HuH-7 (cell line): Measurements from ENCODE around the gene POTEH.
"Not testable (repeated sequence)": the region's sequence is repeated elsewhere in the genome, so short reads cannot be mapped to it uniquely, and the experiment has no call there.

ENCODE experiments used
- DNase-seq: peaks from one replicate; pipeline ENCODE4 v3.0.0; 2011; ENCODE audit warnings: low spot score

The POTEH gene

DNA sequence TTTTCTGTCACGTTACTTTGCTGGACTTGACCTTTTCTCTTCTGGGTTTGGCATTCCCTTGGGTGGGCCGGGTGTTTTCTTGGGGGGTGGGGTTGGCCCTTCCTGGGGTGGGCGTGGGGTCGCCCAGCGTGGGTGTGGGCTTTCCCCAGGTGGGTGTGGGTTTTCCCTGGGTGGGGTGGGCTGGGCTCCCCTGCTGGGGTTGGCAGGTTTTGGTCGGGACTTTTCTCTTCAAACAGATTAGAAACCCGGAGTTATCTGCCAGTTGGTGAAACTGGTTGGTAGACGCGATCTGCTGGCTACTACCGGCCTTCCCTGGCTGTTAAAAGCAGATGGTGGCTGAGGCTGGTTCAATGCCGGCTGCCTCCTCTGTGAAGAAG, at the start of gene POTEH:
POTEH (plus strand) TSS at position 278 of the 377 bp plus-strand sequence; CDS start at position 330, 52 bp downstream.
- not testable (repeated sequence) for DNase-seq

DNA sequence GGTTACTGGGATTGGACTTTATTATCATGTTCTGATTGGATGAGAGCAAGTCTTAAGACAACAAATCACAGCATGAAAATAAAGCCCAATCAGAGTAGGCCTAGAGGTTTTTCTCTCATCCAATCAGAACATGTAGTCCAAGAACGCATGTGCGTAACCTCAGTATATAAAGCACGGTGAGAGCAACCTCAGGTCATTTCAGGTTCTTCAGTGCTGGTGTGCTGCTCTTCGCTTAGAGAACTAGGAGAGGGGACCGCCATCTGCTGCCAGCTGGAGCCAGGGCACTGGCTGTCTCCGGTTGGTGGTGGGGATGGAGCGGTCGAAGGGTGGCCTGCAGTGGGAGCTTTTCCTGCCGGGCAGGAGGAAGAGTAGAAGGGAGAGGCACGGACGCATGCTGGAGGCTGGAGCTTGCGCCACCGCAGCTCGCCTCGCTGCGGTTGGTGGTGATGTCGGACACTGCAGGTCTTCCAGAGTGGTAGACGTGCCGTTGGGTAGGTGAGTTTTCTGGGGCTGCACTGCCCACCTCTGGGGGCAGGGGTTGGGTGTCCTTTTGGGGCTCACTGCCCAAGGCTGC, 47.5 kb upstream of the POTEH start:
- not testable (repeated sequence) for DNase-seq

DNA sequence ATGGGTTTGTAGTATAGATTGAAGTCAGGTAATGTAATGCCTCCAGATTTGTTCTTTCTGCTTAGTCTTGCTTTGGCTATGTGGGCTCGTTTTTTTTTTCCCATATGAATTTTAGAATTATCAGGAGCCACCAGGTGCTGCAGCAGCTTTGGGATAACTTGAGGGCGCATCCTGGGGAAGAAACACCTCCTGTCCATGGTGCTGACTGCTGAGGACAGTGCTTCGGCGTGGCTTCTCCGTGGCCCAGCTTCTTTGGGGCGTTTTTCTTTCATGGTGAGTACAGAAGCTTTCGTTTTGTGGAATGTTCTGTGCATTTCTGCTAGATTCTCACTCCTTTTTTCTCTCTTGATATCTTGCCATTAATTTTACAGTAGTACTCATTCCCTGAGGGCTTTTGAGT, 37.9 kb upstream of the POTEH start:
- DNase-seq = not testable (repeated sequence)

DNA sequence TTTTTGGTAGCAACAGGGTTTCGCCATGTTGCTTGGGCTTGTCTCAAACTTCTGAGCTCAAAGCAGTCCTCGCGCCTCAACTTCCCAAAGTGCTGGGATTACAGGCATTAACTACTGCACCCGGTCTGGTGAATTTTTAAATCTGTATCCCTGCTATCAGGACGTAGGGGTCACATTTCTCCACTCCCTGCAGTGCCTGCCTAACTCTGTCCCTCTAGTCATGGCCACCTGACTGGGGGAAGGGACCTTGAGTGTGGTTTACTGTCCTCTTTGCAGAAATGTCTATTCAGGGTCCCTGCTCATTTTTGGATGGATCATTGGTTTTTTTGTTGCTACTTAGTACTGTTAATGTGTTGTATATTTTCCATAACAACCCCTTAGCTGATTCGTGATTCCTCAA, 37.1 kb upstream of the POTEH start:
- not testable (repeated sequence) for DNase-seq

GRCh38 chr22:15653241-15653640, 36.6 kb upstream of the POTEH start:
- not testable (repeated sequence) for DNase-seq

GRCh38 chr22:15661102-15661501, 28.7 kb upstream of the POTEH start:
- not testable (repeated sequence) for DNase-seq

GRCh38 chr22:15664682-15665081, 25.1 kb upstream of the POTEH start:
- DNase-seq = not testable (repeated sequence)

GRCh38 chr22:15665478-15665877, 24.3 kb upstream of the POTEH start:
- not testable (repeated sequence) for DNase-seq

DNA sequence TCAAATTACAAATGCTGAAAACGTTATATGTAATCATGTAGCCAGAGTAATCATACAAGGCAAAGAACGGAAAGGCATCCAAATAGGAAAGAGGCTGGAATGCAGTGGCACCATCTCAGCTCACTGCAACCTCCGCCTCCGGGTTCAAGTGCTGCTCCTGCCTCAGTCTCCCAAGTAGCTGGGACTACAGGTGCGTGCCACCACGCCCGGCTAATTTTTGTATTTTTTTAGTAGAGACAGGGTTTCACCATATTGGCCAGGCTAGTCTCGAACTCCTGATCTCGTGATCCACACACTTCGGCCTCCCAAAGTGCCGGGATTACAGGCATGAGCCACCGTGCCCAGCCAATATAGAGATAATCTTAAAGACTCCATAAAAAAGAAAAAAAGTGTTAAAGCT, 20.4 kb upstream of the POTEH start:
- not testable (repeated sequence) for DNase-seq

DNA sequence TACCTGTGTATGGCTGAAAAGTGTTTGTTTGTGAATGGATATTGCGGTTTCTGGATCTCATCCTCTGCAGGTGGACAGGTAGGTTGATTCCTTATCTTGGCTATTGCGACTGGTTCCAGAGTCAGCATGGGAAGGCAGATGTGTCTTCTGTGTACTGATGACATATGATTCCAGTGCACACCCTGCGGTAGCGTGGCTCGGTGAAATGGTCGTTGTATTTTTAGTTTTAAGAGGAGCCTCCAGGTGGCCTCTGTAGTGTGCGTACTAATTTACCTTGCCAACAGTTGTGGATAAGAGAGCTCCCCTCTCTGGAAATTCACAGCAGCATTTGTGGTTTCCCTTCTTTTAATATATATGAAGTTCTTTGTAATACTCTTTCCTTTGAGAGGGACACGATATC, 10.1 kb upstream of the POTEH start:
- DNase-seq = not testable (repeated sequence)

DNA sequence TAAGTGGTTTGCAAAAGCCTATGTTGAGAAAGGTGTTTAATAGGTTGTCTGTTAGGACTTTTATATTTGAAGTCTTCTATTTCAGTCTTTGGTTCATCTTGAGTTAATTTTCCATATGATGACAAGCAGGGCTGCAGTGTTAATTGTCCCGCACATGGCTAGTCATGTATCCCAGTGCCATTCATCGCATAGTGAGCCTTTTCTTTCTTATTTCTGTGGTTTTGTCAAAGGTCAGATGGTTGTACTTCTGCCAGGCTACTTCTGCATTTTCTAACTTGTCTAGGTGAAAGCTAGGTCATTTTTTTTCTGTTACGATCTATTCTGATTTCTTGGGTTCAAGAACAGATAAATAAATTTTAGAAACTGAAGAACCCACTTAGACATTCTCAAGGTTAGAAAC, 5.7 kb upstream of the POTEH start:
- not testable (repeated sequence) for DNase-seq

GRCh38 chr22:15684695-15685094, 5.1 kb upstream of the POTEH start:
- DNase-seq = not testable (repeated sequence)

DNA sequence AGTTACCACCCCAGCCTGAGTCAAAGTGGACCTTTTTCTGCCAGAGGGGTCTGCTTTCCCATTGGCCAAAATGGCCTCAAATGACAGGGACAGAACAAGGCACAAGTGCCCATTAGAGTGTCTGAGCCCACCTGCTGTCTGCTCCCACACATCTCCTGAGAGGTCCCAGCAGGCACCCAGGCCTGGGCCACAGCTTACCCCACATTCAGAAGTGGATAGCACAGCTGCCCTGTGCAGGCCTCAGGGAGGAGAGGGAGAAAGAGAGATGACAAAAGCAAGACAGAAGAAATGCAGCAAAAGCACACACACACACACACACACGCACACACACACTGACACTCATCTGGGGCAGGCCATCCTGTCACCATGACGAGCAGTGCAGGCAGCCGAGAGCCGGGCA, 4.2 kb upstream of the POTEH start:
- not testable (repeated sequence) for DNase-seq

GRCh38 chr22:15687086-15687485, 2.7 kb upstream of the POTEH start:
- DNase-seq = not testable (repeated sequence)

DNA sequence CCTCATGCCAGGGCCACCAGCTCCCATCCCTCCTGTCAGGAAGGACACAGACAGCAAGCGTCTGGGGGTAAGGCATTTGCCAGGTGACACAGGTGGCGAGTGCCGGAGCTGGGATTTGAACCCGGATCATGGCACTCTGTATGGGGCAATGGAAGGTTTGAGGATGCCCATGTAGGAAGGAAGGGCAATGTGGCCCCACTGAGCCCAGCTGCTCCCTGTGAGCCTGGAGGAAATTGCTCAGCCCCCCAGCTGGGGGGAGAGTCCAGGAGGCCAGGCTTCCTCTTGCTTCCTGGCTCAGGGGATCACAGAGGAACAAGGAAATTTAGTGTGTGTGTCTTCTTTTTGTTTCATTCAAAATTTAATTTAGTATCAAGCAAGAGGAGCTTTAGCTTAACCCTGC, 2.1 kb upstream of the POTEH start:
- not testable (repeated sequence) for DNase-seq

DNA sequence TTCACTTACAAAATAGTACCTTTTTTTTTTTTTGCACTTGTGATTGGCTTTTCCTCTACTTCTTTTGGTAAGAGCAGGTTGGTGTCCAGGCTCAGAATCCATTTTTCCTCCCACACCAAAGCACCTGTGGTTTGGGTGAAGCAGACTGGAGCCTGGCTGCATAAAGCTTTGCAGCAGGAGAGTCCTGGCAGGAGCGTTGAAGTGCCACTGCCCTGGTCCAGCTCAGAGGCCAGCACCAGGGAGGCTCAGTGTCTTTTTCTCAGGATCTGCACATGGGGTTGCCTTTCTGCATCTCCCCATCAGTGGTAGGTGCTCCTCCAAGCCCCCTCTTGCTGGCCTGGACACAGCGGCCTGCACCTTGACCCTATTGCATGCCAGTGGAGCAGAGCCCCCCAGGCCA, 1.7 kb upstream of the POTEH start:
- DNase-seq = not testable (repeated sequence)

DNA sequence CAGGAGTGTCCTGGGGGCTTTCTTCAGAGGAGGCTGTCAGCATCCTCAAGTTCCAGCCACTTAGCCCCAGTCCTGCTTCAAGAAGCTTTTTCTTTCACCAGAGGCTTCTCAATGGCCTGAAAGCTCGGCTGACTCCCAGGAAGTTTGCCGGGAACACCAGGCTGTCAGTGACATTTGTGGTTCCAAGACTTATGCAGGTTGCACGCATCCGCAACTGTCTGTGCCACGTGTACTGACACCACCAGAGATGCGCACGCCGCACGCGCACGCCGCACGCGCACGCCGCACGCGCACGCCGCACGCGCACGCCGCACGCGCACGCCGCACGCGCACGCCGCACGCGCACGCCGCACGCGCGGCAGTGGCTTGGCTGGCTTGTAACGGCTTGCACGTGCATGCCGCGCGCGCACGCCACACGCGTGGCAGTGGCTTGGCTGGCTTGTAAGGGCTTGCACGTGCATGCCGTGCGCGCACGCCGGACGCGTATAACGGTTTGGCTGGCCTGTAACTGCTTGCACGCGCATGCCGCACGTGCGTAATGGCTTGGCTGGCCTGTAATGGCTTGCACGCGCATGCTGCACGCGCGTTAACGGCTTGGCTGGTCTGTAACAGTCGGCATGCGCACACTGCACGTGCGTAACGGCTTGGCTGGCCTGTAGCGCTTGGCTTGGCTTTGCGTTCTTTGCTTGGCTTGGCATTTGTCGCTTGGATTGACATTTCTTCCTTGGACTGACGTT, 646 bp upstream of the POTEH start:
- not testable (repeated sequence) for DNase-seq

DNA sequence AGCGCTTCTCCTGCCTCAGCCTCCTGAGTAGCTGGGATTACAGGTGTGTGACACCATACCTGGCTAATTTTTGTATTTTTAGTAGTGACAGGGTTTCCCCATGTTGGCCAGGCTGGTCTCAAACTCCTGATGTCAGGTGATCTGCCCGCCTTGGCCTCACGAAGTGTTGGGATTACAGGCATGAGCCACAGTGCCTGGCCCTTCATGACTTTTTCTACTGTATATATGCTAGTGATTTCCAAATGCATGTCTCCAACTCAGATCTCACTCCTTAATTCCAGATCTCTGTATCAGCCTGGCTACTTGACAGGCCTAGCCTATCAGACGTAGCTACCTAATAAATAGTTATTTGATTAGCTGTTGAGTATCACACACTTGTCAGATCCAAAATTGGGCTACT, 23.8 kb downstream of the POTEH start:
- not testable (repeated sequence) for DNase-seq

DNA sequence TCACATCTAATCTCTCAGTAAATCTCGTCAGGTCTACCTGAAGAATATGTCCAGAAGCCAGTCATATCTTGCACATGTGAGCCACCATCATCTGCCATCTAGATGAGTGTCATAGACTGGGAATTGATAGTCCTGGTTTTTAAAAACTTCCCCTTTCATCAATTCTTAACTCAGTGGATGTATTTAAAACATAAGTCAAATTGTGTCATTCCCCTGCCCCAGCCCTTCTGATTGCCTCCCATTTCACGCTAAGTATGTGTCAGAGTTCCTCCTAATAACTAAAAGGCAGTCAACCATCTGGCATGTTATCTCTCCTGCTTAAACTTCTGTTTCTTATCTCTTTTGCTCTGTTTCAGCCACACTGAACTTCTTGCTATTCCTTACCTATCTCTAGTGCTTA, 24.3 kb downstream of the POTEH start:
- DNase-seq = not testable (repeated sequence)

DNA sequence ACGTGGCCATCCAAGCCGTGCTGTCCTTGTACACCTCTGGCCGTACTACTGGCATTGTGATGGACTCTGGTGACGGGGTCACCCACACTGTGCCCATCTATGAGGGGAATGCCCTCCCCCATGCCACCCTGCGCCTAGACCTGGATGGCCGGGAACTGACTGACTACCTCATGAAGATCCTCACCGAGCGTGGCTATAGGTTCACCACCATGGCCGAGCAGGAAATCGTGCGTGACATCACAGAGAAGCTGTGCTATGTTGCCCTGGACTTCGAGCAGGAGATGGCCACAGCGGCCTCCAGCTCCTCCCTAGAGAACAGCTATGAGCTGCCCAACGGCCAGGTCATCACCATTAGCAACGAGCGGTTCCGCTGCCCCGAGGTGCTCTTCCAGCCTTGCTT, 32.1 kb downstream of the POTEH start:
- DNase-seq = not testable (repeated sequence)

DNA sequence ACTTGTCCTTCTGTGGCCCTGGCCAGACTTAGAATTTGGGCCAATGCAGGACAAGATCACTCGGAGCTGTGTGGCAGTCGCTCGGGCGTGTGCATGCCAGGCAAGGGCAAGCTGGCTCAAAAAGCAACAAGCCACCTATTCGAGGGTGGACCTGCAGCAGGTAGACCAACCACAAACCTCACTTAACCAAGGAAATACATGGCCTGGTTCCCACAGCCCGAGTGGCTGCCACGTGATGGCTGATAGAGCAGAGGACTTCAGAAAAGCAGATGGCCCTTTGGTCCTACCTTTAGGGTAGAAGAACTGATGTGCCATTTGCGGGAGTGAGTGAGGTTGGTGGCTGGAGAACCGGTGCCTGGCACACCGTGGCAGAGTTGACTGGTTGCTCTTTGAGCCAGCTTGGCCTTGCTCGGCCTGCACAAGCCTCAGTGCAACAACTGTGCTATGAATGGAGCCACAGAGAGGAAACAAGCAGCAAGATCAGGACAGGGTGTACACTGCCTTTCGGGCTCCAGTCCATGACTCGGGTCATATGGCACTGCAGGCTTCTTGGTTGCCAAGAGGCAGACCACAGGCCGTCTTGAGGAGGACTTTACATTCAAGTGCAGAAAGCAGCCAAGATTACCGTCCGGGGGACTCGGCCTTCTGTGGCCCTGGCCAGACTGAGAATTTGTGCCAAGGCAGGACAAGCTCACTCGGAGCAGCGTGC, 39.5 kb downstream of the POTEH start:
- not testable (repeated sequence) for DNase-seq

- DNase-seq = not testable (repeated sequence)
Observed at GRCh38 chr22:15731023-15731422, 41.2 kb downstream of the POTEH start.

GRCh38 chr22:15734411-15734810, 44.6 kb downstream of the POTEH start:
- DNase-seq = not testable (repeated sequence)
